Activated CD8-positive, alpha-beta memory T cell treated with anti-CD3 and anti-CD28 coated beads for 1 hour (primary cell): ENCODE results near the gene PSMD5.

Experiments used
- DNase-seq, 2 donors: peaks; one replicate each; pipeline ENCODE4 v3.0.0-alpha.2; 2020; ENCODE audit warnings: low read depth in 1 of 2; ENCODE audit errors: extremely low read depth in 1 of 2

Gene PSMD5

DNA sequence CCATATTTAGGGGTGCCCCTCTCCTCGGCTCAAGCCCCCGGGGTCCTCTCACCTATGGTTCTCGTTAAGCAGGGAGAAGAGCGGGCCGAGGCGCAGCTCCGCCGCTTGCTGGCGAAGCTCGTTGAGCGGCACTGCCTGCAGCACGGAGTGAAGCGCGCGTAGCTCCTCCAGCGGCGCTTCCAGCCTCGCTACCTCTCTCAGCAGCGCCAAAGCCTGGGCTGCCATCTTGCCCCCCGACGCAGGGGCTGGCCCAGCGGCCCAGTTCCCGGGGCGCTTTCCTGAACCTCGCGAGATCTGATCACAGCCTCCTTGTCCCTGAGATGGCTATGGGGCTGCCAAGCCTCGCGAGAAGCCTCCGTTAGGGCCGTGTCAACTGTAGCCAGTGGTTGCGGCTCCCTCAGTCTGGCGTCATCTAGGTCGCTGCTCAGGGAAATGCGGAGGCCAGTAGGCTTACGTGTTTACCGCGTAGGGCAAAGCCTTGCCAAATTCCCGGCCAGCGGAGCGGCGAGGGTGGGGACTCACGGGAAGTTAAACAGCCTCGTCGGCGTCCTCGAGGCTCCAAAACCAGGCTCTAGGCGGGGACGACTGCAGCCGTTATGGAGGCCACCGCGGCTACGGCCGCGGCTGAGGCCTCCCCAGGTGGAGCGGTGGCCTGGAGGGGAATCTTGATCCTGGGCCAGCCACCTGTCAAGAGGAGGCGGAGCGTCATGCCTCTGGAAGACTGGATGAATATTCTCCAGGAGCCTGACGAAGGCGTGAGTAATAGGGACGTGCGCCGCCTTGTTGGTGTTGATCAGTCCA is at the start of gene PSMD5:
Gene PSMD5 (minus strand): TSS at position 238 of the 801 bp plus-strand sequence. CDS start 13 bp downstream, at position 225.
- peak; percentile 90 to 94 for DNase-seq

GRCh38 chr9:120891884-120892747 is 49.4 kb upstream of the PSMD5 start:
- DNase-seq = no peak

GRCh38 chr9:120891245-120891883 is 48.6 kb upstream of the PSMD5 start:
- DNase-seq = no peak

DNA sequence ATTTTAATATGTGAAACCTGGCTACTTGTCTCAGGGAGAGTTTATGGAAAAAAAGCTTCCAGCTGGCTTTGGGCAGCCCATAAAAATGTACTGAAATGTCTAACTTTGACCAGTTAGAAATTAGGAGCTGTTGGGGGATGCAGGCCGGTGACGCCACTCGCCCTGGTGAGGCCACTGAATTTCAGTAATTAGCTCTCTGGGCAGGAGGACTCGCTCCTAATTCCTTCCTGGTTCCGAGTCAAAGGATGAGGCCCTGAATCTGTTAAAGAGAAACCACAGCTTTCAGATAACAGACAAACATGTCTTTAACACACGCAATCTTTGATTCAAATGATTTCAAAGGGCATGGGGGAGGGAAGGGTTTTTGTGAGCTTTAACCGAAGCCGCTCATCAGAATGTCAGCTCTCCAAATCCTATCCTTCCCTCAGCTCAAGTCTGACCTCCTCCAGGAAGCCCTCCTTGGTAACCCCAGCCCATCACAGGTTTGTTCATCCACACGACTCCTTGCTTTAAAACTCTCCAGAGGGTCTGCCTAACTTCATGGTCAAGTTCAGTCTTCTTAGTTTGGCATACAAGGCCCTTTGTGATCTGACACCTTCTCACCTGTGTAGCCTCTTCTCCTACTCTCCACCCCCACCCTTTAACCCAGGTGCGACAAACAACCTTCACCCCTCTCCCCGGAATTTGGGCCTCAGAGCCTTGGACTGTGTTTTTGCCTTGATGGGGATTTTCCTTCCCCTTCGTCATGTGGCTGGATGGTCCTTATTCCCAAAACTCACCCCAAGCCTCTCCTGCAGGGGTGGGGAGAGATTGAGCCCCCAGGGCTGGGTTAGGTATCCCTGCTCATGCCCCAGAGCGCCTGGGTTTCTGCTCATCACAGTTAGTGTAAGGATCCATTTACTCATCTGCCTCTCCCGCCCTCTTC is 47.9 kb upstream of the PSMD5 start:
- no peak for DNase-seq

DNA sequence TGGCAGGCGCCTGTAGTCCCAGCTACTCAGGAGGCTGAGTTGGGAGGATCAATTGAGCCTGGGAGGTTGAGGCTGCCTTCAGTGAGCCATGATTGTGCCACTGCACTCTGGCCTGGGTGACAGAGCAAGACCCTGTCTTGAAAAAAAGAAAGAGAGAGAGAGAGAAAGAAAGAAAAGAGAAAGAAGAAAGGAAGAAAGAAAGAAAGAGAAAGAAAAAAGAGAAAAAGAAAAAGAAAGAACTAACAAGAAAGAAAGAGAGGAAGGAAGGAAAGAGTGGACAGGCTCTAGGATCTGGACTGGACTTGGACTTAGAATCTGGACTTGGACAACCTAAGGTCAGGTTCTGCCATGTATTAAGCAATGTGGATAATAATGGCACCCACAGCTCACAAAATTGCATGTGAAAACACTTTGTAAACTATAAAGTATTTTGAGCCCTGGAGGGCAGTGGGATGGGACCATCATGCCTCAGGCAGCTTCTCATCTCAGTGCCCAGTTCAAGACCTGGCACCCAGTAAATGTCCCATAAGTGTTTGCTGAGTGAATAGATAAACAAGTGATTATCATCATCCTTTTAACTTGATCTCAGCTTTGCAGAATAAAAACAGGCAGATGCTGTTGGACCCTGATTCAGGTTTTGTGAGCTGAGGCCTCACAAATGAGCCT is 47.0 kb upstream of the PSMD5 start:
- no peak for DNase-seq

DNA sequence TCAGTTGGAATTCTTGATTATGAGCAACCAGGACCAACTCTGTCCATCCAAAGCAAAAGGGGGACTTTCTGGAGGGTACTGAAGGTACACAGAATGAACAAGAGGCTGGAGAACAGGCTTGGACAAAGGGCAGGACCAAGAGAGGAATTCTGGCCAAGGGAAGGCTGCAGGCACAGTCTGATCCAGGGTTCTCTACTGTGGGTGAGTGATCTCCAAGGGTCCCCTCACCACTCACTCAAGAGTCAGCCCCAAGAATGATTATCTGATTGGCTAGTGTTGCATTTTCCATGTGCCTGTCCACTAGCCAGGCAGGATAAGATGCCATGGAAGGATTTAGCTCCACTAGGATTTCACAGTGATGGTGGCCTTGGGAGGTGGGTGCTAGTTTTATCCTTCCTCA is 45.9 kb upstream of the PSMD5 start:
- DNase-seq = no peak

DNA sequence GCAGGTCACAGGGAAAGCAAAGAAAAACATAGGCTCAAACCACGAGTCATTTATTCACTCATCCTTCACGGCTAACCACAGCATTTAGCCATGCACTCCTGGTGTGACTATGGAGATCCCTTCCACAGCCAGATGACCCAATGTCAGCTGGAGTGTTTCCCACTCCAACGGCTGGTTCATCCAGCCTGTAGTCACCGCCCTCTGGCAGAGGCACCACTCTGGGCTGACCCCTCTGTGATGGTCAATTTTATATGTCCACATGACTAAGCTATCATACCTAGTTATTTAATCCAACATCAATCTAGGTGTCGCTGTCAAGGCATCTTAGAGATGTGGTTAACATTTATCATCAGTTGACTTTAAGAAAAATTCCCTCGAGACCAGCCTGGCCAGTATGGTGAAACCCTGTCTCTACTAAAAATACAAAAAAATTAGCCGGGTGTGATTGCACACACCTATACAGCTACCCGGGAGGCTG is 43.8 kb upstream of the PSMD5 start:
- DNase-seq = no peak

- DNase-seq = no peak
Observed at GRCh38 chr9:120885958-120886357, 43.2 kb upstream of the PSMD5 start.

DNA sequence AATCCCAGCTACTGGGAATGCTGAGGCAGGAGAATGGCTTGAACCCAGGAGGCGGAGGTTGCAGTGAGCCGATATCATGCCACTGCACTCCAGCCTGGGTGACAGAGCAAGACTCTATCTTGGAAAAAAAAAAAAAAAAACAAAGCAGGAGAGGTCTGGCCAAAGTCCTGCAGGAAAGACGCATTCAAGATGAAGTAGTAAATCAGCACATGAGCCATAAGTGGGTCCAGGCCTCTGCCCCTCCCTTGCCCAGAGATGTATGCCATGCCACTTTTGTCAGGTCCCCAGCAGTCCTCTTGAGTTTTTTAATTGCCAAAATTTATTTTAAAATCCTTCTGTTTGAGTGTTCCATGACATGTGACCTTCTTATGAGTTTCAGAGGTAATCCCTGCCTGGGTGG is 42.7 kb upstream of the PSMD5 start:
- DNase-seq = no peak

GRCh38 chr9:120883608-120883996 is 40.9 kb upstream of the PSMD5 start:
- no peak for DNase-seq

GRCh38 chr9:120882935-120883607 is 40.3 kb upstream of the PSMD5 start:
- DNase-seq = no peak

DNA sequence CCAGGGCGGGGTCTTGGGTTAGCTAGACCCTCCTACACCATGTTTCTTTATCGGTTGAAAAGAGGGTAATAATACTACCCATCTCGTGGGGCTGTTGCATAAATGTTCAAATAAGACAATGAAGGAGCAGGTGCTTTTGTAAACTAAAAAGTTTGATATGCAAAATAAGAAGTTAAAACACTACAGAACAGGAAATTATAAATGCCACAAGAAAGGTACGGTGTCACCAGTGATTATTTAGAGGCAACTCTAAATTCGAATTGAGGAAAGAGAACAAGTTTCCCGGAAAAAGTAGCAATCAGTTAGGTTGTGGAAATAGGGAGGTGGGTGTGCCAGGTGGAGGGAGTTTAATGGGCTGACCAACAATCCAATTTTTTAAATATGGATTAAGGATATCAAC is 36.7 kb upstream of the PSMD5 start:
- no peak for DNase-seq

GRCh38 chr9:120878188-120879130 is 35.7 kb upstream of the PSMD5 start:
- DNase-seq = no peak

DNA sequence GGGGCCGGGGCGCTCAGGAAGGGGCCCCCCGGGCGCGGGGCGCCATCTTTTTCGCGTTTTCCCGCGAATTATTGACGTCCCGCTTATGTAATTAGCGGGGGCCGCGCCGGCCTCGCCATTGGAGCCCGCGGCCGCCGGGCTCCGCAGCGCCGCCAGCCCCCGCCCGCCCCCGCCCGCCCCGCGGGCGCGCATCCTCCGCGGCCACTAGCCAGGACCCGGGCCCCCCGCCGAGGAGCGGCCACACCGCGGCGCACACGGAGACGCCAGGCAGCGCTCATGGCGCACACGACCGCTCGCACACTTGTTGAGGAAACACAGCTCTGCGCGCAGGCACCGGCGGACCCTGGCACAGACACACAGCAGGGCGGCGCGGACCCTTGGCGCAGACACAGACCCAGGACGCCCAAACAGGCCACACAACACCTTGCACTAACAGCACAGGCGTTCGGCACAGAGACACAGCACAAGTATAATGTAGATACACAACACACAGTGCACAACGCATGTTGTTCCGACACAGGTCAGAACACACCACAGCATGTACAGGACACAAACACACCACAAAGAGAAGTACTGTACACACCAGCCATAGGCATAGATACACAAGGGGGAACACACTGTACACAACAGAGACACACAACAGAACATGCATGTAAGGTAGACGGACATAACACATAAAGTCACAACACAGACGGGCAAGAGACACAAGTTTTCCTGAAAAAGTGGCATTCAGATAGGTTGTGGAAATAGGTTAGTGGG is 34.7 kb upstream of the PSMD5 start:
- no peak for DNase-seq

GRCh38 chr9:120876842-120877240 is 34.1 kb upstream of the PSMD5 start, which contains the start of gene PHF19:
PHF19 (minus strand) TSS chr9:120877188; CDS start chr9:120874741, 2,447 bp downstream.
- DNase-seq = no peak

DNA sequence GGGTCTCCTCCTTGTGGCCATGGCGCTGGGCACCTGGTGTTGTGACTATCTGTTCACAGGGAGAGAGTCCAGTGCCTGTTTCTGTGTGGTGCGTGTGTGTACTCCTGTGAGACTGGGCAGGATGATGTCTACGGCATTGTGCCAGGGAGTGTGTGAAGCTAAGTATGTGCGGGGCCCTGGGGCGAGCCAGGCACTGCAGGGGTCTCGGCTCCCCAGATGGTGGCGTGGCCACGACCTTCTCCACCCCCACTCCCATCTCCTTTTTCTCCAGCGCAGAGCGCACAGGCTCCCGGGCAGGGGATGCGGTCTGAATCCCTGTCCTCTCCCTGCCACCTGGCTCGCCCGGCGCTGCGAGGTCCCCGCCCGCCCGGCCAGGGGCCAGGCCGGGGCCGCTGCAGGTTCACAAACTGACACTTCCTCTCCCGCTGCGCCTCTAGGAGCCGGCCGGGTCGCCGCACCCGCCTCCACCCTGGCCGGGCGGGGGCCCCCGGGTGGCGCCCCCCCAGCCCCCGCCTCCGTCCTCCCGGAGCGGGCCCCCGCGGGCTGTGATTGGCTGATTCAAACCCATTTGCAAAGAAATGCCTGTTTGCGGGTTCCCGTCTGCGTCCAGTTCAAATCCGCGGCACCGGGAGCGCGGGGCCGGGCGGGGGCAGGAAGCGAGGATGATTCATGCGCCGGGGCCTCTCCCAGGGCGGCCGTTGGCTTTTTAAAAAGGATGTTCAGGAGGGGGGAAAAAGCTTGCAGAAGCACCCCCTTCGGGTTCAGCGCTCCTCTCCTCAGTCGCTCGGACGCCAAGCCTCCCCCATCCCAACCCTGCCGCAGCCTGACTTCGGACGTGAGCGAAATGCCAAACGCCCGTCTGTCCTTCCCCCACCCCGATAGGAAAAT is 33.5 kb upstream of the PSMD5 start:
- DNase-seq = peak; percentile 64 to 72
